ENCODE data around the gene CCM2. TPM values are rescaled to one million over a fixed set of nuclear protein-coding genes. Genes with fewer than 3 reads are reported as not detected.
A peak's percentile ranks its signal among the peaks of the same experiment; 100 is the strongest.

CCM2 gene
- total RNA-seq, 3 donors from 2014 or later (not counting 1 experiment from before 2014, with no cell fraction given): 66.2 to 104 (median 97.5) TPM

GRCh38 chr7:45092100-45092930 lies 92.3 kb downstream of the CCM2 start:
- Mint-ChIP-seq H3K36me3 (no peaks in the 10 kb centered on the region), H3K9me3 (no peaks in the 10 kb centered on the region), H3K4me1 (peaks cover 6 to 8% of the 10 kb centered on the region in 2 donors), H3K27ac (no peak overlapping the region), H3K27me3 (ENCODE audit: low read depth in 2 of 2) (peaks cover 0 to 10% of the 10 kb centered on the region in 2 donors), H3K4me3 (no peak overlapping the region)
- intact Hi-C loops (cut with micrococcal nuclease): no loop called here
- H3K36me3 ChIP-seq (ENCODE audit: control insufficient read depth, insufficient read depth, low read length): no peaks in the 10 kb centered on the region
- H3K4me1 ChIP-seq (ENCODE audit: control insufficient read depth, insufficient read depth, low read length): peaks cover 12% of the 10 kb centered on the region
- ATAC-seq (no peak), DNase-seq (no peak)
- WGBS (ENCODE audit: insufficient coverage): 71% methylated on average over 7 of the region's 7 CpGs
- TF ChIP-seq CTCF (IDR thresholded peaks at IDR 0.05): no peak
- H3K9me3 ChIP-seq (ENCODE audit: control insufficient read depth, insufficient read depth, low read length): no peaks in the 10 kb centered on the region
- H3K27ac ChIP-seq (ENCODE audit: low read length): no peak overlapping the region
- H3K4me3 ChIP-seq (ENCODE audit: low read length): no peak overlapping the region
- peaks cover 5% of the 10 kb centered on the region for H3K27me3 ChIP-seq (ENCODE audit: control insufficient read depth, insufficient read depth, low read length)

GRCh38 chr7:45092931-45093235 lies 92.9 kb downstream of the CCM2 start:
- 67% methylated on average over 3 of the region's 3 CpGs for WGBS (ENCODE audit: insufficient coverage)

GRCh38 chr7:45098983-45099839 lies 99.2 kb downstream of the CCM2 start:
- no peak for DNase-seq
- H3K4me1 Mint-ChIP-seq: no peaks in the 10 kb centered on the region
- no peak for TF ChIP-seq CTCF (IDR thresholded peaks at IDR 0.05)

More at GRCh38 chr7:45092931-45093235, 92.9 kb downstream of the CCM2 start:
- H3K27ac ChIP-seq (ENCODE audit: low read length): no peak overlapping the region
- H3K4me1 ChIP-seq (ENCODE audit: control insufficient read depth, insufficient read depth, low read length): peaks cover 12% of the 10 kb centered on the region
- Mint-ChIP-seq H3K4me3 (no peak overlapping the region), H3K36me3 (no peaks in the 10 kb centered on the region), H3K4me1 (peaks cover 6 to 8% of the 10 kb centered on the region in 2 donors), H3K9me3 (no peaks in the 10 kb centered on the region), H3K27me3 (ENCODE audit: low read depth in 2 of 2) (peaks cover 0 to 10% of the 10 kb centered on the region in 2 donors), H3K27ac (no peak overlapping the region)
- H3K4me3 ChIP-seq (ENCODE audit: low read length): no peak overlapping the region
- no peaks in the 10 kb centered on the region for H3K9me3 ChIP-seq (ENCODE audit: control insufficient read depth, insufficient read depth, low read length)
- H3K36me3 ChIP-seq (ENCODE audit: control insufficient read depth, insufficient read depth, low read length): no peaks in the 10 kb centered on the region
- no peak for TF ChIP-seq CTCF (IDR thresholded peaks at IDR 0.05)
- peaks cover 5% of the 10 kb centered on the region for H3K27me3 ChIP-seq (ENCODE audit: control insufficient read depth, insufficient read depth, low read length)
- intact Hi-C loops (cut with micrococcal nuclease): no loop called here
- ATAC-seq (no peak), DNase-seq (no peak)

More at GRCh38 chr7:45098983-45099839, 99.2 kb downstream of the CCM2 start:
- Histone ChIP-seq H3K4me1 (ENCODE audit: control insufficient read depth, insufficient read depth, low read length) (peaks cover 6% of the 10 kb centered on the region), H3K27me3 (ENCODE audit: control insufficient read depth, insufficient read depth, low read length) (no peaks in the 10 kb centered on the region), H3K4me3 (ENCODE audit: low read length) (no peak overlapping the region), H3K27ac (ENCODE audit: low read length) (no peak overlapping the region), H3K9me3 (ENCODE audit: control insufficient read depth, insufficient read depth, low read length) (no peaks in the 10 kb centered on the region), H3K36me3 (ENCODE audit: control insufficient read depth, insufficient read depth, low read length) (peaks cover 53% of the 10 kb centered on the region)
- intact Hi-C loops (cut with micrococcal nuclease): no loop called here
- 96% methylated on average over 10 of the region's 10 CpGs for WGBS (ENCODE audit: insufficient coverage)
- H3K36me3 Mint-ChIP-seq: no peaks in the 10 kb centered on the region
- no peak overlapping the region for H3K4me3 Mint-ChIP-seq
- H3K27me3 Mint-ChIP-seq (ENCODE audit: low read depth in 2 of 2): no peaks in the 10 kb centered on the region
- no peaks in the 10 kb centered on the region for H3K9me3 Mint-ChIP-seq
- peak overlapping the region in 1 of 2 donors; percentile 55 for H3K27ac Mint-ChIP-seq
- no peak for ATAC-seq
